ENCODE results near the gene ZCCHC12.

The ZCCHC12 gene

DNA sequence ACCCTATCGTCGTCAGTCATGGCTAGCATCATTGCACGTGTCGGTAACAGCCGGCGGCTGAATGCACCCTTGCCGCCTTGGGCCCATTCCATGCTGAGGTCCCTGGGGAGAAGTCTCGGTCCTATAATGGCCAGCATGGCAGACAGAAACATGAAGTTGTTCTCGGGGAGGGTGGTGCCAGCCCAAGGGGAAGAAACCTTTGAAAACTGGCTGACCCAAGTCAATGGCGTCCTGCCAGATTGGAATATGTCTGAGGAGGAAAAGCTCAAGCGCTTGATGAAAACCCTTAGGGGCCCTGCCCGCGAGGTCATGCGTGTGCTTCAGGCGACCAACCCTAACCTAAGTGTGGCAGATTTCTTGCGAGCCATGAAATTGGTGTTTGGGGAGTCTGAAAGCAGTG, 1.6 kb downstream of the ZCCHC12 start:
- Histone ChIP-seq H4K20me1 (no peaks in the 10 kb centered on the region), H3K4me2 (no peak overlapping the region), H3K27ac (no peak overlapping the region), H3K4me3 (no peak overlapping the region), H3K36me3 (no peaks in the 10 kb centered on the region), H3K4me1 (no peaks in the 10 kb centered on the region), H3K9me3 (no peaks in the 10 kb centered on the region), H3K27me3 (peaks cover 35% of the 10 kb centered on the region), H3K9ac (no peak overlapping the region)
- TF ChIP-seq Cebpa-rat (IDR thresholded peaks at IDR 0.05): no peak

DNA sequence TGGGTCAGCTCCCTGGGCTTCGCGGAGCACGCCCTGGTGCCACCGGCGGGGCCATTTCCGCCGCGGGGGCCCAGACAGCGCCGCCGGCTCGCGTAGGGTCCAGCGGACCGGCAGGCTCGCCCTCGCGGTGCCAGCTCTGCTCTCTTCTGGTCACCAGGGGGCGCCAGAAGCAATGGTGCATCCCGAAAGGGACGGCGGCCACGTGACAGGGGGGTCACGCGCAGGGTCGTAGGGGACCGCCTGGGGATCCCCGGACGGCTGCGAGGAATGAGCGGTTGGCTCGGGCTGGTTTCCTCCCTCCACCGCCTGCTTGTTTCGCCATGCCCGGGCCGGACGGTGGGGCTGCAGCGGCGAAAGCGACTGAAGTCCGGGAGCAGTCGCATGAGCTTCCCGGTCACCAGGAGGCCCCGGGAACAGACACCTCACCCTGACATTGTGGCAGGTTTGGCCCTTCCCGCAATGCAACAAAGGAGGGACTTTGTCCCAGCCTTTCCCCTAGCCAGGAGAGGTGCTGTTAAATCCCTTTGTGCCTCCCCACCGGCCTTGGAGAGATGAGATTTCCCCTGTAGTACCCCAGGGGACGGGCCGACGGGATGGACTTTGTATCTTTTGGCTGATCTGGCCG, 15.8 kb downstream of the ZCCHC12 start:
- H3K4me2 ChIP-seq: no peak overlapping the region

DNA sequence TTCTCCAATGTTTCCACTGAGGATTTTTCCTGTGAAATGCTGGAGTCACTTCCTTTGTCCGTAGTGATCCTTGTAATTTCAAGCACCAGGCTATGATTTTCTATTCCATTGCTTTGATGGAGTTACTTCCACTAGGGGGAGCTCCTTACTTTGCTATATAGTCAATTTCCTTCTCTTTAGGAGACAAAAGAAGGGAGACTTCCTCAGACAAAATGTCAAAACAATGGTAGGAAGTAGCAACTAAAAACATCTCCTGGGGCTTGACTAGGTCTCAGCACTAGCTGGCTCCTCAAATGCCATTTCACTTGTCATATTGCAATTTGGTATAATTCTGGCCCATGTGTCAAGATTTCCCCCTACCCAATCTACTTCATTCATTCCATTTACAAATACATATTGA, 24.1 kb downstream of the ZCCHC12 start:
- Histone ChIP-seq H3K4me2 (peak overlapping the region; percentile 42), H4K20me1 (no peaks in the 10 kb centered on the region), H3K27me3 (no peaks in the 10 kb centered on the region), H3K4me1 (peaks cover 23% of the 10 kb centered on the region), H3K4me3 (no peak overlapping the region), H3K36me3 (no peaks in the 10 kb centered on the region), H3K27ac (no peak overlapping the region), H3K9ac (no peak overlapping the region), H3K9me3 (no peaks in the 10 kb centered on the region)
- no peak for TF ChIP-seq Cebpa-rat (IDR thresholded peaks at IDR 0.05)

More for the DNA sequence above, 15.8 kb downstream of the ZCCHC12 start:
- Histone ChIP-seq H4K20me1 (no peaks in the 10 kb centered on the region), H3K9ac (no peak overlapping the region), H3K9me3 (peaks cover 9% of the 10 kb centered on the region), H3K27ac (no peak overlapping the region), H3K27me3 (peaks cover 19% of the 10 kb centered on the region), H3K4me1 (no peaks in the 10 kb centered on the region), H3K36me3 (no peaks in the 10 kb centered on the region), H3K4me3 (no peak overlapping the region)
- TF ChIP-seq Cebpa-rat (IDR thresholded peaks at IDR 0.05): no peak

DNA sequence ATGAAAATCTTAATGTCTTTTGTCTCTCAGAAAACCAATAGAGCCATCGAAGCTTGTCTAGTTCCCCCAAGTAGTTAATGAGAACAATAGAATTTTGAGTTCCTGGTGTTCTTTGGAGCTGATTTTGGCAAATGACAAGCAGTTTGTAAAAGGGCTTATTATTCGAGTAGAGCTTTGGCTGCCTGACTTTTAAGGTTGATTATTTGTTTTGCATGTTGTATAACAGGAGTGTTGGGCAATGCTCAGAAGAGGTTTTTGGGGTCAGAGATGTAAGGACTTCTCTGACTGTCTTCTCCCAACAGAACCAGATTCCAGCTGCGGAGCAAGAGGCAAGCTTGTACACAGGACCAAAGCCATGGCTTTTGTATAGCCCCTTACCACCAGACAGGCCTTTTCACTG, 30.0 kb downstream of the ZCCHC12 start:
- Histone ChIP-seq H3K4me1 (0 out of 2 replicates have a peak, but pooled peaks cover 3% of the 10 kb centered on the region), H3K27ac (no peak overlapping the region), H3K4me3 (no peak overlapping the region), H3K9ac (no peak overlapping the region), H3K36me3 (no peaks in the 10 kb centered on the region), H3K4me2 (no peak overlapping the region), H4K20me1 (no peaks in the 10 kb centered on the region), H3K27me3 (no peaks in the 10 kb centered on the region), H3K9me3 (no peaks in the 10 kb centered on the region)
- no peak for TF ChIP-seq Cebpa-rat (IDR thresholded peaks at IDR 0.05)

DNA sequence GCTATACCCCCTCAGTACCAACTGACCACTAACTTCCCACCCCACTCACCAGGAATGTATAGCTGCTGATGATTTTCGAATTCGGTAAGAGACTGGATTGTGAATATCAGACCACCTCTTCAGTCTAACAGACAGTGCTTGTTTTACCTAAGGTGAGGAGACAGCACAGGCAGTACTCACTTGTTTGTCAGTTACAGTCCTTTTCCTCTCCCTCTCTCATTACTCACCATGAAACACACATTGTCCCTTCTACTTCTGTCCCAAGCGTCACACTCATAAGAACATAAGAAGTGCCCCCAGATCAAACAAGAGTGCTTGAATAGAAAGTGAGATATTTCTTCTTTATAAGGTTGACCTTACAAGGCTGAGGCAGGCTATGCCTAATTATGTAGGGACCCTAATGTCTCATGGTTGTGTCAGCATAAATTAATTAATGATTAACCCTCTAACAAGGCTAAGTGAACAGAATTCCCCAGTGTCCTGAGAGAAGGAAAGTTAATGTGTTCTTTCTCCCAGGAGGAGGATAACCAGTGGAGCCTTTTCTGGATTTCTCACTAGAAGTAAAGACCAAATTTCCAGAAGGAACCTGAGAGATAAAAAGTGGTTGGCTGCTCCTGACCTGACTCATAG, 32.2 kb downstream of the ZCCHC12 start:
- no peaks in the 10 kb centered on the region for H4K20me1 ChIP-seq
- no peaks in the 10 kb centered on the region for H3K27me3 ChIP-seq
- no peak overlapping the region for H3K4me3 ChIP-seq
- H3K9me3 ChIP-seq: peaks cover 5% of the 10 kb centered on the region; the same call in 1 of the 2 replicates
- no peaks in the 10 kb centered on the region for H3K4me1 ChIP-seq
- H3K9ac ChIP-seq: no peak overlapping the region
- H3K27ac ChIP-seq: no peak overlapping the region
- TF ChIP-seq Cebpa-rat (IDR thresholded peaks at IDR 0.05): no peak
- H3K4me2 ChIP-seq: no peak overlapping the region
- H3K36me3 ChIP-seq: no peaks in the 10 kb centered on the region

DNA sequence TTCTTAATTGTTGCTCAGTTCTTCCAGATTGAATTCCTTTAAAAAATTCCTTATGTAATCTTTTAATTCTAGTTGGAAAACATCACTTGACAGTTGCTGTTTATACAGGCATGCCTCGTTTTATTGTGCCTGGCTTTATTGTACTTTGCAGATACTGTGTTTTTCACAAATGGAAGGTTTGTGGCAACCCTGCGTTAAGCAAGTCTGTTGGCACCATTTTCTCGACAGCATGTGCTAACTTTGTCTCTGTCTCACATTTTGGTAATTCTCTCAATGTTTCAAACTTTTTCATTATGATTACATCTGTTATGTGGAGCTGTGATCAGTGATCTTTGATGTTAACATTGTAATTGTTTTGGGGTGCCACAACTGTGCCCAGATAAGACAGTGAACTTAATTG, 33.4 kb downstream of the ZCCHC12 start:
- no peak overlapping the region for H3K9ac ChIP-seq
- H3K4me3 ChIP-seq: no peak overlapping the region
- H3K27me3 ChIP-seq: no peaks in the 10 kb centered on the region
- H4K20me1 ChIP-seq: no peaks in the 10 kb centered on the region
- no peaks in the 10 kb centered on the region for H3K36me3 ChIP-seq
- H3K4me2 ChIP-seq: no peak overlapping the region
- no peak for TF ChIP-seq Cebpa-rat (IDR thresholded peaks at IDR 0.05)
- no peak overlapping the region for H3K27ac ChIP-seq
- H3K9me3 ChIP-seq: peaks cover 5% of the 10 kb centered on the region; the same call in 1 of the 2 replicates
- no peaks in the 10 kb centered on the region for H3K4me1 ChIP-seq

DNA sequence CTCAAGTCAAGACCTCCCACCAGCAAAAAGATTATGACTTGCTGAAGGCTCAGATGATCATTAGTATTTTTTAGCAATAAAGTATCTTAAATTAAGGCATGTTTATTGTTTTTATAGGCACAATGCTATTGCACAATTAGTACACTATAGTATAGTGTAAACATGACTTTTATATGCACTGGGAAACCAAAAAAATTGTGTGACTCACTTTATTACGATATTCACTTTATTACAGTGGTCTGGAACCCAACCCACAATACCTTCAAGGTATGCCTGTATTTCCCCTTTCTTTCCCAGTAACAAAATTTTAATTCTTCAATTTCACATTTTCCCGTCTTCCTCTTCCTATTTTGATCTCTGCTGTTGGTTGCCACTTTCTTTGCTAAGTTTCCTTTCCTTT, 37.7 kb downstream of the ZCCHC12 start:
- no peak overlapping the region for H3K4me2 ChIP-seq
- H3K36me3 ChIP-seq: no peaks in the 10 kb centered on the region
- no peak for TF ChIP-seq Cebpa-rat (IDR thresholded peaks at IDR 0.05)
- H3K27me3 ChIP-seq: no peaks in the 10 kb centered on the region
- H3K4me3 ChIP-seq: no peak overlapping the region
- no peaks in the 10 kb centered on the region for H3K4me1 ChIP-seq
- no peaks in the 10 kb centered on the region for H4K20me1 ChIP-seq
- H3K27ac ChIP-seq: no peak overlapping the region
- no peak overlapping the region for H3K9ac ChIP-seq
- peaks cover 5% of the 10 kb centered on the region; the same call in 1 of the 2 replicates for H3K9me3 ChIP-seq

DNA sequence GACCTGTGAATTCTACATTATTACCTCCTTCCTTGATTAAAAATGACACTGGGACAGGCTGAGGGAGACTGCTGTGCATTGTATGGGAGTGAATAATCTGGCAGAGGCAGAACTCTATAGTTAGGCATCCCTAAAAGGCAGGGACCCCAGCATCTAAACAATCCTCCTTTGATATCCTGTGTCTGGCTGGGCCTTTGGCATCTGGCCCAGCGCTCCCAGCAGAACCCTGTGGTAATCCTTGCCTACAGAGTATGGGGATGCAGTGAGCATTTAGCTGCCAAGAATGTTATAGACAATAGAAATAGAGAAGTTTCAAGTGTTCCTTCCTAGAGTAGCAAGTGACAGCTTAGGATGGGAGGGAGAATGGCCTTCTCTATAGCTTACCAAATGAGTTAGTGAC, 38.5 kb downstream of the ZCCHC12 start:
- Histone ChIP-seq H3K36me3 (no peaks in the 10 kb centered on the region), H4K20me1 (no peaks in the 10 kb centered on the region), H3K9me3 (peaks cover 5% of the 10 kb centered on the region; the same call in 1 of the 2 replicates), H3K4me1 (no peaks in the 10 kb centered on the region), H3K27me3 (no peaks in the 10 kb centered on the region), H3K4me2 (no peak overlapping the region), H3K27ac (no peak overlapping the region), H3K9ac (no peak overlapping the region), H3K4me3 (no peak overlapping the region)
- TF ChIP-seq Cebpa-rat (IDR thresholded peaks at IDR 0.05): no peak

DNA sequence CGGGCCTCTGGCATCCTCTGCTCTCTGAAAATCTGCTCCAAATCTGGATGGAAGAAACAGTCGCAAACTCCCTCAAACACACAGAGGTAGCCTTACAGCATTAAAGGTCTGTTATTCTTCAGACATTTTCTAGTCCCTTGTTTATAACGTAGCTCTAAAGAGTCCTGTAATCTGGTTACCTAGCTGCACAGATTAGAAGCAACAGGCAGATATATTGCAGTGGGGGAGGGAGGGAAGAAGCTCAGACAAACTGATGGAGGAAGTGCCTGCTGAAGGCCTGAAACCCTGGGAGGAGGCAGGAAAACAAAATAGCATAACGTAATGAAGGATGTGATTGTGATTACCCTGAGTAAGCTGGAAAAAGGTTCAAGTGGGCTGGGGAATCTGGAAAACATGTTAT, 39.4 kb downstream of the ZCCHC12 start:
- no peak for TF ChIP-seq Cebpa-rat (IDR thresholded peaks at IDR 0.05)
- Histone ChIP-seq H3K27ac (no peak overlapping the region), H3K27me3 (no peaks in the 10 kb centered on the region), H3K4me3 (no peak overlapping the region), H3K36me3 (no peaks in the 10 kb centered on the region), H4K20me1 (no peaks in the 10 kb centered on the region), H3K4me1 (no peaks in the 10 kb centered on the region), H3K4me2 (no peak overlapping the region), H3K9me3 (peaks cover 5% of the 10 kb centered on the region; the same call in 1 of the 2 replicates), H3K9ac (no peak overlapping the region)

DNA sequence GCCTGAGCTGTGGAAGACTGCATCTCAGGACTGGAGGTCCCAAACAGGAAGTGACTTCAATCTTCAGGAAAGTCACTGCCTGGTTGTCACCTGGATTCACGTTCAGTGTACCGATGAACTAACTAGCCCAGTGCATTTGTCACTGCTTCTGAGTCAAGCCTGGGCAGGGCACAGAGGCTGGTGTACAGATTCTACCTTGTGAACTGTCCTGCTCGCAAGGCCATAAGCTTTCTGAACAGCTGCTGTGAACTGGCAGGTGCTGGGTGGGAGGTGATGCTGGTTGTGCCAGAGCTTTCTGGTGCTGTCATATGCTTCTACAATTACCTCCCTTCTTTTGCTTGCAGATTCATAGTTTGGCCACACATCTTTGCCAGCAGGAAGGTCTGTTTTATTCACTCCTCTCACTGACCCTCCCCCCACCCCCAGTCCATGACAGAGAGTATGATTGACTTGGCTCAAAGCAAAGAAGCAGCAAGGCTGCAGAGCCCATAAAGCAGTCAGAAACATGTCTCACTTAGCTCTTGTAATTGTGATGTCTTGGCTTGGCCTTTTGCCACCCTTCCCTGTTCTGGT, 40.5 kb downstream of the ZCCHC12 start:
- no peak overlapping the region for H3K9ac ChIP-seq
- H3K4me2 ChIP-seq: no peak overlapping the region
- TF ChIP-seq Cebpa-rat (IDR thresholded peaks at IDR 0.05): no peak
- H3K36me3 ChIP-seq: no peaks in the 10 kb centered on the region
- no peaks in the 10 kb centered on the region for H3K4me1 ChIP-seq
- no peaks in the 10 kb centered on the region for H3K27me3 ChIP-seq
- H4K20me1 ChIP-seq: no peaks in the 10 kb centered on the region
- H3K27ac ChIP-seq: no peak overlapping the region
- peaks cover 5% of the 10 kb centered on the region; the same call in 1 of the 2 replicates for H3K9me3 ChIP-seq
- no peak overlapping the region for H3K4me3 ChIP-seq
